GM18858 (cell line): ENCODE measurements around the gene LPP.
A peak's percentile ranks its signal among the peaks of the same experiment; 100 is the strongest.

ENCODE experiments used
- ATAC-seq: cut with Tn5 transposase; IDR thresholded peaks from one replicate; pipeline ENCODE4 v1.9.1; 2021; ENCODE audit not compliant: unreplicated experiment

Gene LPP

DNA sequence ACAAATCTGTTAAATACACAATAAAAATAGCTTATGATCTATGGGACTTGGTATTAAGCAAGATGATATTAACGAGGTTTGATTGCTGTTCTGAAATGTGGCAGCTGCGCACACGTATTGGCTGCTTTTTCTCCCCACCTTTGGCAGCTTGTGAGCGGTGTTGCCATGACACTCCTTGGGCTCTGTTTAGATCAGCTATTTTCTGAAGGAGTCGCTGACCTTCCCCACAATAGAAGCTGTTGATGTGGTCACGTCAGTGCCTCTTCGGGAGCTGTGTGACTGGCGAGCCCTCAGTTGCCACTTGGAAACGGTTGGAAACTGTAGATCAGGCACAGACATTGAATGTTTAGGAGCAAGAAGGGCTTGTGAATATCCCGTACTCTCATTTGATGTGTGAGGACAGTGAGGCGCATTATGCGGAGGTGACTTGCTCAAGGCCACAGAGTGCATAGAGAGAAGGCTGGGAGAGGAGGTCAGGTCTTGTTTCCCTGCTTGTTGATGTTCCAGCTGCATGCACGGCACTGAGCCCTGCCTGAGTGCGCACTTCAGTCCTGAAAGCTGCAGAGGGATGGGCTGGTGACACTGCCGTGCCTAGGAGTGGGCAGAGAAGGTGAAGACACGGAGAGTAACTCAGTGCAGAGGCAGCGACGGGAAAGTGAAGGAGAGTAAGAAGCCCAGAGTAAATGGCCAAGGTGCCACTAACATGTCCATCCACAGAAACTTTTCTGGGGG, 198.4 kb downstream of the LPP start:
- ATAC-seq = no peak

DNA sequence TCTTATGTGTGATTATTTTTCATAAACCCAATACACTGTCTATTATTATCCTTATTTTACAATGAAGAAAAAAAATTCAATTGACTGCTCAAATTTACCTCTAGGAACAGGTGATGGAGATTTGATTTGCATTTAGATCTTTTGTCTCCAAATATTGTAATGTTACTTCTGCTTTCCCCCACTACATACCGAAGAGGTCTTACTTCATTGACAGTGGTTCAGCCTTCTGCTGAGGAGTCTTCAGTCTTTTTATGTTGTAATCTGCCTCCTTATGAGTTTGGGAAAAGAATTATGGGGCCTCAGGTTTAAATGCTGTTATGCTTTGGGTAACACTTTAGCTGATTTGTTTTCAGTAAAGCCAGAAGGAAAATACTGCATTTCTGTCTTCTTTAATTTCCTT, 199.5 kb downstream of the LPP start:
- no peak for ATAC-seq

DNA sequence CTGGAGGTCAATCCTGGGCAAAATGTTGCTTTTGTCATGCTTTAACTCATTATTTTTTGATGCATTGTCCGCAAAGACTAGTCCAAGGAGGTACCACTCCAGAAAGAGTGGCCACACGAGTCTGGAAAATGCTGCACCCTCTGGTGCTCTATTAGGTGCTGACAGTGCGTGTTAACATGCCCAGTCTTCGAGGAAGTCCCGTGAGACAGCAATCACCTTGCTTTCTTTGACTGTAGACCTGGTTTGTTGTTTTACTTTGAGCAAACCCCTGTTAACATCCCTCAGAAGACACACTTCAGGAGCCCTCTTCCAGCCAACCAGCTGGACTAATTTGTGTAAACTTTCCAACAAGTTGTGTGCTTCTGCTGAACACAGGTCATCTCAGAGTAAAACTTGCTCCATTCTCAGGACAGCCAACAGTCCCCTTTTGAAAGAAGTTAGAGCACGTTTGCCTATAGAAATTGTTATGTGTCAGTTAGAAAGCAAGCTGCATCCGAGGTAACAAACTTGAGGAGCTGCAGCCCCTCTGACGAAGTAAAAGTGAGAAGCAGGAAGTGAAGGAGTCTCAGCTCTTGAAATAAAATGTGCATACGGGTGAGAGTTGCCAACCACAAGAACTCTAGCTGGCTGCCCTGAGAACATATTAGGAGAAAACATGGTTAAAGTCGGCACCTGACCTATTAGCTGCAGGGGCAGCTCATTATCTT, 205.0 kb downstream of the LPP start:
- no peak for ATAC-seq

DNA sequence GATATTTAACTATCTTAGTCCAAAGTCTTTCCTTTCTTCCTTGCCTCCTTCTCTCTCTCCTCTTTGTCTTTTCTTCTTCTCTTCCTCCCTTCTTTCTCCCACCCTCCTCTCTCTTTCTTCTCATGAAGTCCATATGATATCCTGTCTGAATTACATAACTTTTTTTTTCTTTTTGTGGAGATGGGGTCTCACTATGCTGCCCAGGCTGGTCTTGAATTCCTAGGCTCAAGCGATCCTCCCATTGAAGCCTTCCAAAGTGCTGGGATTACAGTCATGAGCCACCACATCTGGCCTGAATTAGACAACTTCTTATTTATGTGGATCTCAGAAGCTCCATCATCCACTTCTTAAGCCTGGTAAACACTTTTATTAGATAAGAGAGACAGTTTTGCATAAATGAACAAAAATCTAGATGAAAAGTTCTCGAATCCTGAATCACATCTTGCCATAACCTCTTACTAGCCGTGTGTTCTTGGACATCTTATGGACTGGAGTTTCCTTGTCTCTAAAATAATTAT, 206.5 kb downstream of the LPP start:
- ATAC-seq = no peak

DNA sequence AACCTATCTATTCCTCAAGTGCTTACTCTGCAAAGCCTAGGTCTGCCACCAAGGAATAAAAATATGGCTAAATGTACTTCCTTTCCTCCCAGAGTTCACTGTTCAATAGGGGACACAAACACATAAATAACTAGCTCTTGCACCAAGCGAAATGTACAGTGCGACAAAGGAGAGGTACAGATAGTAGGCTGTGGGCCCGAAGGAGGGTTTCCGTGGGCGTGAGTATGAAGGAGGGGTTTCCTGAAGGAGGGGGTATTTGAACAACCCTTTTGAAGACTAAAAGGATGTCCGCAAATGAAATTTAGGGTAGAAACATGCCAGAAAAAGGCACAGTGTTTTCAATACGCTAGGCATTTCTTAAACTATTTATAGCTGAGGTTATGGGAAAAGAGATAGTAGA, 207.9 kb downstream of the LPP start:
- ATAC-seq = no peak

DNA sequence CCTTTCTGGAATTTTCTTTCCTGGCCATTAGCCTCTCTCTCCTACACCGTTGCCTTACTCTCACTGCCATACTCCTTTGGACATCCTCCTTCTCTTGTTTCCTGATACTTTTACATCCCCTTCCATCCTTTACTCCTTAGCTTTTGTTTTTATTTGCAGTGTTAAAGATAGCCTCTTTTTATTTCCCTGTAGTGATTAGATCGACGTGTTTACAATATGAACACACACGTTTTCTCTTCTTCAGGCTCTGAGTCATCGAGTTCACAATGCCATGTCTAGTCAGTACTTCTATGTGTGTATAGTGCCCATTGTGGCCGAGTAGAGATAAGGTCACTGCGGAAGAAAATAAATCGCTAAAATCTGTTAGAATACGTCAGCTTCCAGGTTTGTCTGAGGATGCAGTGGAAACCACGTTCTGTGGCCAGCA, 208.5 kb downstream of the LPP start:
- ATAC-seq = no peak

DNA sequence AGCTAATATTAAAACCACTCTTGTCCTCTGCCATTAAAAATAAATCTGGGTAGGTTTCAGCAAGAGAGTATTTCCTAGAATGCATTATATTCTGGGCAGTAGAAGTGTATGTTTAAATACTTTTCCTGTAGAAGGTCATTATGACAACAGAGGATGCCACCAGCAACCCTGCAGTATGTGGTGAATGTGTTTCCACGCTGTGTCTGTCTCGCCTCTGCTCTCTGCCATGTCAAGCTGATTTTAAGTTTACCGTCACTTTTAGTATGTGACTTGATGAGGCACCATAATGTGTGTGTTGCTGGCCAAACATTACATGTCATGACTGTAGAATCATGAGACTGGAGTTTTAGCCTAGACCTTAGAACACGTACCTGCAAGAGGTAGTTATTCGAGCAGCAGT, 211.2 kb downstream of the LPP start:
- no peak for ATAC-seq

DNA sequence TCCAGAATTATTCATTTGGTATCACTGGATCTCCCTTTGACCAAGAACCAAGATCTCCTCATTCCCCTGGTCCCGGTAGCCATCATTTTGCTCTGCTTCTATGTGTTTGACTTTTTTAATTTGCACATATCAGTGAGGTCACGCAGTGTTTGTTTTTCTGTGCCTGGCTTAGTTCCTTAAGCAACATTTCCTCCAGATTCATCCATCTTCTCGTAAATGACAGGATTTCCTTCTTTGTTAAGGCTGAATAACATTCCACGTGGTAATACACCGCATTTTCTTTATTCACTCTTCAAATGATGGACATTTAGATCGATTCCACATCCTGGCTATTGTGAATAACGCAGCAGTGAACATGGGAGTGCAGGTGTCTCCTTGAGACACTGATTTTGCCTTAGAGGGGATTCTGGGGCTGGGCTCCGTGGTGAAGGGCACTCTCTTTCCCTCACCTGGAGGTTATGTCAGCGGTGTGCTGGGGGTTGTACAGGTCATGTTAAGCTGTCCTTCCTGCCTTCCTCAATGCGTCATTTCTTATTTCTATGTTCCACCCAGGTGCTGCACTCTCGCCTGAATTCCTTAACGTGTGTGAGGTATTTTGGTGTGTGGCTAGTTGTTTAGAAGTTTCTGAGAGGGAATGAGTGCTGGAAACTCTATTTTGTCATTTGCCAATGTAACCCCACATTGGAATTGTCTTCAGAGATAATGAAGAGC, 212.2 kb downstream of the LPP start:
- ATAC-seq = no peak

DNA sequence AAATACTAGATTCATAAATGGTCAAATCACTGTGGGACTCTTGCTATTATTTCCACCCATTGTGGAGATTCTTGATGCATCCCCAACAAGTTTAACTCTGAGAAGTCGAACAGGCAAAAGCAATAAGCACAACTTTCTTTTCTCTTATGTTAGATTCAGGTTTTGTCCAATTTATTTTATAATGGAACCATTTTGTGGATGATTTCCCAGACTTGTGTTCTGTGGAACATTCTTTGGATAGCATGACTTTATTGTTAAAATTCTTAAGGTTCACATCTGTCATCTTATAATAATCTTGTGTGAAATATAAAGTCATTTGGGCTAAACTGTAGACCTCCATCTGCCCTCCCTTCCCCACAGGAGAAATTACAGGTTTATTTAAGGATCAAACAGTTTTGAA, 213.7 kb downstream of the LPP start:
- ATAC-seq = no peak

DNA sequence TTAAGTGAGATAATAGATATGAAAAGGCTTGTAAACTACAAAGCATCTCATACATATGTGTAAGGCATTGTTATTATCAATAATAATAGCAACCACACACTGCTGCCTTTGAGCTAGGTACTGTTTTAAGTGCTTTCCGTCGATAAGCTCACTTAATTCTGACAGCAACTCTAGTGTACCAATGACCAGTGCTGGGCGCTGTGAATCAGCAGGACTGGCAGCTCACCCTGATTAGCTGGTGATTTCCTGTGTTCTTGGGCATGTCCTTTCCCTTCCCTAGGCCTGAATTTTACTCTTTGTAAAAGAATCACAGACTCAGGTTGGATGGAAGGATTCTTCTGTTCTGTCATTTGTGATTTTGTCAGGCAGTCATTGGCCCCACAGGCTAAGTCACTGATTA, 215.6 kb downstream of the LPP start:
- no peak for ATAC-seq

DNA sequence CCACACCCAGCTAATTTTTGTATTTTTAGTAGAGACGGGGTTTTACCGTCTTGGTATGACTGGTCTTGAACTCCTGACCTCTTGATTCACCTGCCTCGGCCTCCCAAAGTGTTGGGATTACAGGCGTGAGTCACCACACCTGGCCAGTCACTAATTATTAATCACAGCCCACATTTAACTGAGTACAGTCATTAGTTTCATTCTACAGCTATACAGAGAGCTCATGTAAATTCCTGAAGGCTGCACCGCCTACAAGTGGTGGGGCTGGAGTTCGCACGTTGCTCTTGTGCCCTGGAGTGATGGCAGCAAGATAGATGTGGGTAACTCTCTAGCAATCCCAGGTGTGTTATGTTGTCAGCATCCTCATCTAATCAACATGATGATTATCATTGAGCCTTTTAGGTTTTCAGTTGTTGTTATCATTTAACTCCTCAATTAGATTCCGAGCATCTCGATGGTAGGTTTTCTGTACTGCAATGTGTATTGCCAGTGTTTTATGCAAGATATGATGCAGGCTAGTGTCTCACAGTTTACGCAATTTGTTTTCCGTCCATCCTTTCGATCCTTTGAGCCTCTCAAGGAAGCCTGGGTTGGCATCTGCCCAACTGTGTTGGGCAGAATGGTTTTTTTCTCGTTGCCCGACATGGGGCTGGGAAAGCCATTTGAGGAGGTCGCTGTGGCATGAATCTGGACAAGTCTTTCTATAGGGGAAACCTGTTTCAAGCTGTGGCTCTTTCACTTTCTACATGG, 216.3 kb downstream of the LPP start:
- no peak for ATAC-seq

DNA sequence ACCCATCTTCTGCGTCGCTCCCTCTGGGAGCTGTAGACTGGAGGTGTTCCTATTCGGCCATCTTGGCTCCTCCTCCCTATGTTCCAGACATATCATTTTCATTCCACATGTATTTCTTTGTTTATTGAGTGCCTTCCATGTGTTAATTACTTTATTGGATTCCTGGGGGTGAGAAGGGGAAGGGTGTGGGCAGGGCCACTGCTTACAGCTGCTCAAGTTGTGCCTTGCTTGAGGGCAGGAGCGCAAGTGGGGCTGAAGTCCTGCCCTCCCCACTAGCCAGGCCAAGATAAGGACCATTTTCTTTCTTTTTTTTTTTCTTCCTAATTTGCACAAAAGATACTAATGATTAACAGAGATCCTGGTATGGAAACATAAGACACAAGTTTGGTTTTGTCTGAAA, 224.8 kb downstream of the LPP start:
- no peak for ATAC-seq

DNA sequence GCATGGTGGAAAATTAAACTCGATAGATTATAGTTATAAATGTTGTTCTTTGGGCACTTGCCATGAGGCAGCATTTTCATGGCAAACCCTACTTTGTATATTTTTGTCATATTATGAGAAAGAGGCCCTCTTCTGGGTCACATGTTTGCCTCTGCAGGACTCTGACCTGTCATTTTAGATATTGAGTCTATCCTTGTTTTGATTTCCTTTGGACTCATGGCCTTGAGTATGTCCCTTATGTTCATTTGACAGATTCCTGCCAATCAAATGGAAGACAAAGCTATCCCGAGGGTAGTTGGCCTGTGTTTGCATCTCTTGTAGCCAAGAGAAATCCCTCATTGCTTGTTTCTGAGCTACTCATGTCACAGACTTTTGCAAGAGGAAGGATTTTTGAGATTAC, 226.3 kb downstream of the LPP start:
- no peak for ATAC-seq

DNA sequence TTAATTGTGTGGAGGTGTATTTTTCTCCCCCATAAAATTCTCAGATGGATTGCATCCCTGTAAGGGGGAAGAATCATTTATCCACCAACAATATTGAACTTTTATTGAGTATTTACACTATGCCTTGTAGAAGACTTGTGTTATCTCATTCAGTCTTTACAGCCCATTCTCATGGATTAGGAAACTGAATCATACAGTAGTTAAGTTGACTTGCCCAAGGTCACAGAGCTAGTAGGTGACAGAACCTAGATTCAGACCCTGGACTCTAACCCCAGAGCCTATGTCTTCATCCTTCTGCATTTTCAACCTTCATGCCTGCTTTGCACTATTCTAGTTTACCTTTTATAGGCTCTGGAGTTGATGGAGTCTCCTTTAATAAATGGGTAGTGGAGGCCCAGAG, 226.8 kb downstream of the LPP start:
- ATAC-seq = no peak

DNA sequence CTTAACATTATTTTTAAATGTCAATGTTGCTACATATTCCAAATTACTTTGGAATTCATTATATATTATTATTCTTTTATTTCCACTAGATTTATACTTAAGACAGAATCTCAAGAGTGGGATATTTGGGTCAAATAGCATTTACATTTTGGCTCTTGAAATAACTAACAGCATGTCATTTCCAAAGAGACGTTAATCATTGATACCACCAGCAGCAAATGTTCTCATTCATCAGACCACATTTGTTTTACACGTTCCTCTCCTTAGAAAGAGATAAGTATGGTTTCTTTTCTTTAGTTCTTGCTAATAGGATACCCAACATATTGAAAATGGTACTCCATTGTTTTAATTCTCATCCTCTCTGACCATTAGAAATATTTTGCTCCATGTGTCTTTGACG, 229.8 kb downstream of the LPP start:
- ATAC-seq = no peak

DNA sequence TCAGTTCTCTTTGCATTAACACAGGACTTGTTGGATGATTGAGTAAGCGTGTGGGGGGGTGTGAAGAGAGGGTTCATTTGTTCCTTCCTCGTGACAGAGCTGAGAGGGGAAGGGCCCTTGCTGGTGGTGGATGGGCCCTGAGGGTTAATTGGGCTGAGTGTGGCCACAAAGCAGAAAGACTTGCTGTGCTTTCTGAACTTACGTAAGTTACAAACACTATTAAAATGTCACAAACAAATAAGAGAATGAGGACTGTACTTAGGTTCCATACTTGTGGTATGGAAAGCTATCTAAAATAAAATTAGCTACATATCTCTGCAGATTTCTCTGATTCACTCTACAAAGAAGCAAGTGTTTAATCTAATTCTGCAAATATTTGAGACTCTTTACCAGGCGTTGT, 231.3 kb downstream of the LPP start:
- ATAC-seq = no peak

DNA sequence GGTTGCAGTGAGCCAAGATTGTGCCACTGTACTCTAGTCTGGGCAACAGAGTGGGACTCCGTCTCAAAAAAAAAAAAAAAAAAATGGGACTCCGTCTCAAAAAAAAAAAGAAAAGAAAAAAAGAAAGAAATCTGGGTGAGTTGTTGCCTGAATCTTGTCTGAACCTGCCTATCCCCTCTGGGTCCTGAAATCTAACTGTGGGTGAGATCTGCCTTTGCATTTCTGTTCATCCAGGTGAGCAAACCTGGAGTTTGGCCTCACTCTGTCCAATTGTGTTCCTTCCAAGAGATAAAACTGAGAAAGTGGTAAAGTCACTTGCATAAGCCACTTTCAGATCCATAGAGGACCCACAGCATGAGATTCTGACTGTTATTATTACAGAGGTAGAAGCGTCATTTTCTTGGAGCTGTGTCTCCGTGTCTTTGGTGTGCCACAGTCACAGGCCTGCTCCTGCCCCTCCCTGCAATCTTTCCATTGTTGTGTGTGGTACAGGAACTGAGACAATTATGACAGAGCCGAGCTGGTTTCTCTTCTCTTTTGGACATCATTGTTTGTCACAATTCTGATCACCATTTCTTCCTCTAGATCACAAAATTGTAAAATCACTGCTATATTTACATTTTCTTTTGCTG, 235.9 kb downstream of the LPP start:
- ATAC-seq = peak; percentile 97

DNA sequence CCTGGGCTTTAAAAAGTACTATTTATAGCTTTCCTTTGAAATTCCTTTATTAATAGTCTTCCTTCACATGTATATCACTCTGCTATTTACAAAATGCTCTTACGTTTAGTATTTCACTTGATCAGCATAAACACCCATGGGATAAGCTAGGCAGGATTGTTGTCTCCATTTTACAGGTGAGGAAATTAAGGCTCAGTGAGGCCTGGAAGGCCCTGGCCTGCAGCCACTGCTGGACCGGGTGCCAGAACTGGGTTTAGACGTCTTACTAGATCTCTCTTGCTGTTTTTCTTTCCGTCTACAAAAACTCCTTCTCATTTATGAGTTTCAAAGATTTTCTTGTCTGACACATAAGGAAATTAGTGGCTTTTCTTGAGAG, 236.4 kb downstream of the LPP start:
- ATAC-seq = peak; percentile 14

DNA sequence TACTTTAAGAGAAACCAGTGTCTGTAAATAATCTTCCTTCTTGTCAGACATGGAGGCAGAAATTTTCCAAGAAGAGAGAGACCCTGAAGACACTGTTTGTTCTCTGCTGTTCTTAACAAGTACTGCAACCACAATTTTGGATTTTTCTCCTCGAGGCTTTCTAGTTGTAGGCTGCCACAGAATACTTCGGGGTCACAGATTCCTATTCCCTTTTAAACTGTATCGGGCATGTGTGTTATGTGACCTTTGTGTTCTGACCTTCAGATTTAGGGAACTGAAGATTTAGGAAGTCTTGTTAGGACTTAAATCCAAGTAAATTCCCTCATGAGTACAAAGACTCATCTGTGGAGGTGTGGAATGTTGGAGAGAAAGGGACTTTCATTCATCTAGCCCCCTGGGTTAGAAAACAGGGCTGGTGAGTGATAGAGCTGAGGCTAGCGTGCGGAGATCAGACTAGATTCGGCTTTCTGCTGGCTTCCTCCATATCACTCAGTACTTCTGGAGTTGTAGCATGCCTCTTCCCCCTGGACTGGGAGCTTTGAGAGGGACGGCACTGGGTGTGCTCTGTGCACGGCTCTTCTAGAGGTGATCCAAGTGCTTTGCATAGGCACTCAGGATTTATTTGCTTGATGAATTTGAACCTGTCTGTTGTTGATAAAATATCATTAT, 237.0 kb downstream of the LPP start:
- ATAC-seq = no peak

DNA sequence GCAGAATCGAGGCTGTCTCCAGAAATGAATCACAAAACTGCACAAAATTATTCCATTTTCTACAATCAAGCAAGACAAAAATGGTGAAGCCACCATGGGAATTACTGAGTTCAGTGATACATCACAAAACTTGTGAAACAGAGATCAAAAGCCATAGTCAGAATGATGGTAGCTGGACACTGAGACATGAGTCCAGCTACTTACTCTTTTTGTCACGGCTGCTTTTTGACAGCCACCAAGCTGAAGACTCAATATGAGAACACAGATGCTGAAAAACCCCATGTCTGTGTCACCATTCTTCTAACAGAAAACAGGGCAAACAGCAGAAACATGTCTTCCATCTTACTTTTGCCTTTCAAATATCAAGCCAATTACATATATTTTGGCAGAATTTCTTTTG, 237.6 kb downstream of the LPP start:
- ATAC-seq = no peak
